ENCODE measurements around the gene VKORC1.

VKORC1 gene

GRCh38 chr16:31082368-31083045 lies 12.1 kb downstream of the VKORC1 start:
- no peak for DNase-seq (ENCODE audit: low read depth)

- no peak for DNase-seq (ENCODE audit: low read depth)
These were observed 12.9 kb downstream of the VKORC1 start for GRCh38 chr16:31081428-31082351.

GRCh38 chr16:31080756-31081419 lies 13.7 kb downstream of the VKORC1 start:
- no peak for DNase-seq (ENCODE audit: low read depth)

- DNase-seq (ENCODE audit: low read depth): no peak
These were observed 14.5 kb downstream of the VKORC1 start for GRCh38 chr16:31080035-31080629.

- no peak for DNase-seq (ENCODE audit: low read depth)
These were observed 15.2 kb downstream of the VKORC1 start for GRCh38 chr16:31079342-31079944.

- DNase-seq (ENCODE audit: low read depth): no peak
These were observed 15.8 kb downstream of the VKORC1 start for GRCh38 chr16:31078597-31079341.

- no peak for DNase-seq (ENCODE audit: low read depth)
These were observed 16.8 kb downstream of the VKORC1 start for GRCh38 chr16:31077592-31078396.

- no peak for DNase-seq (ENCODE audit: low read depth)
These were observed 17.6 kb downstream of the VKORC1 start for GRCh38 chr16:31077024-31077423.

- DNase-seq (ENCODE audit: low read depth): no peak
These were observed 18.3 kb downstream of the VKORC1 start for GRCh38 chr16:31076319-31076718.

GRCh38 chr16:31074814-31075183 lies 19.8 kb downstream of the VKORC1 start:
- no peak for DNase-seq (ENCODE audit: low read depth)

- DNase-seq (ENCODE audit: low read depth): peak; percentile 98
These were observed 20.4 kb downstream of the VKORC1 start, which contains the start of the genes ZNF646 and ZNF668 for GRCh38 chr16:31073970-31074813. ZNF646 (plus strand) TSS chr16:31074422; CDS start chr16:31076325, 1,903 bp downstream. ZNF668 (minus strand) TSS chr16:31074240; CDS start chr16:31064459, 9,781 bp downstream.

- DNase-seq (ENCODE audit: low read depth): peak; percentile 81
These were observed 21.2 kb downstream of the VKORC1 start for GRCh38 chr16:31073142-31073969.

GRCh38 chr16:31072540-31073141 lies 22.0 kb downstream of the VKORC1 start:
- peak; percentile 19 for DNase-seq (ENCODE audit: low read depth)

- peak; percentile 86 for DNase-seq (ENCODE audit: low read depth)
These were observed 22.7 kb downstream of the VKORC1 start for GRCh38 chr16:31071861-31072260.

- no peak for DNase-seq (ENCODE audit: low read depth)
These were observed 27.3 kb downstream of the VKORC1 start for GRCh38 chr16:31067342-31067741.

- peak; percentile 97 for DNase-seq (ENCODE audit: low read depth)
These were observed 29.6 kb downstream of the VKORC1 start for GRCh38 chr16:31064882-31065461.

- no peak for DNase-seq (ENCODE audit: low read depth)
These were observed 30.6 kb downstream of the VKORC1 start for GRCh38 chr16:31063843-31064611.

Measured in stromal cell of bone marrow (primary cell).